Coronary artery (tissue), 2 donors: Measurements from ENCODE around the gene AFMID.
A peak's percentile ranks its signal among the peaks of the same experiment; 100 is the strongest.

Source experiments
- DNase-seq: peaks from one replicate; pipeline ENCODE4 v3.0.0-alpha.2; 2017; ENCODE audit warnings: low spot score
- H3K27ac ChIP-seq, 2 donors: fragments of 200-600 bp; sonication (generic); one replicate each; pipeline ENCODE4 v1.5.1; 2016 to 2019
- H3K4me3 ChIP-seq: fragments of 200-600 bp; sonication (generic); 2 replicates; pipeline ENCODE4 v1.5.1; 2016; ENCODE audit warnings: mild to moderate bottlenecking, moderate library complexity
- TF ChIP-seq, protein P1 (sequence below): fragments of 200-600 bp; sonication (generic); IDR thresholded peaks from one replicate; pipeline ENCODE4 v1.5.1; 2019; ENCODE audit warnings: antibody characterized with exemption

The AFMID gene

GRCh38 chr17:78219396-78220150, 32.4 kb downstream of the AFMID start:
- no peak overlapping the region for H3K4me3 ChIP-seq
- DNase-seq, result no peak
- no peak overlapping the region for H3K27ac ChIP-seq
- TF ChIP-seq, protein P1, sequence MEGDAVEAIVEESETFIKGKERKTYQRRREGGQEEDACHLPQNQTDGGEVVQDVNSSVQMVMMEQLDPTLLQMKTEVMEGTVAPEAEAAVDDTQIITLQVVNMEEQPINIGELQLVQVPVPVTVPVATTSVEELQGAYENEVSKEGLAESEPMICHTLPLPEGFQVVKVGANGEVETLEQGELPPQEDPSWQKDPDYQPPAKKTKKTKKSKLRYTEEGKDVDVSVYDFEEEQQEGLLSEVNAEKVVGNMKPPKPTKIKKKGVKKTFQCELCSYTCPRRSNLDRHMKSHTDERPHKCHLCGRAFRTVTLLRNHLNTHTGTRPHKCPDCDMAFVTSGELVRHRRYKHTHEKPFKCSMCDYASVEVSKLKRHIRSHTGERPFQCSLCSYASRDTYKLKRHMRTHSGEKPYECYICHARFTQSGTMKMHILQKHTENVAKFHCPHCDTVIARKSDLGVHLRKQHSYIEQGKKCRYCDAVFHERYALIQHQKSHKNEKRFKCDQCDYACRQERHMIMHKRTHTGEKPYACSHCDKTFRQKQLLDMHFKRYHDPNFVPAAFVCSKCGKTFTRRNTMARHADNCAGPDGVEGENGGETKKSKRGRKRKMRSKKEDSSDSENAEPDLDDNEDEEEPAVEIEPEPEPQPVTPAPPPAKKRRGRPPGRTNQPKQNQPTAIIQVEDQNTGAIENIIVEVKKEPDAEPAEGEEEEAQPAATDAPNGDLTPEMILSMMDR, result no peak

DNA sequence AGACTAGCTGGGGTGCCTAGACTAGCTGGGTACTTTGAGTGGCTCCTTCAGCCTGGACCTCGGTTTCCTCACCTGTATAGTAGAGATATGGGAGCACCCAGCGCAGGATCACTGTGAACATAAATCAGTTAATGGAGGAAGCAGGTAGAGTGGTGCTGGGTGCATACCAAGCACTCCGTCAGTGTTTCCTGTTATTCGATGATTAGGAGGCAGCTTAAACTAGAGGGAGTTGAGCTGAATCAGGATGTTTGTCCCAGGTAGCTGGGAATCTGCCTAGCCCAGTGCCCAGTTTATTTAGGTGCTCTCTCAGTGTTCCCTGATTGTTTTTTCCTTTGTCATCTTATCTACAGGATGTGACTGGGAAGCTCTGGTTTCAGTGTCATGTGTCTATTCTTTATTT, 35.9 kb downstream of the AFMID start:
- TF ChIP-seq, protein P1, result no peak
- H3K4me3 ChIP-seq, result no peak overlapping the region
- peak overlapping the region in 1 of 2 donors; percentile 17 for H3K27ac ChIP-seq
- DNase-seq, result no peak

- H3K27ac ChIP-seq, result no peak overlapping the region
- TF ChIP-seq, protein P1, result no peak
- no peak for DNase-seq
- no peak overlapping the region for H3K4me3 ChIP-seq
These were observed 36.6 kb downstream of the AFMID start for GRCh38 chr17:78223765-78224164.

GRCh38 chr17:78224231-78225087, 37.3 kb downstream of the AFMID start:
- TF ChIP-seq, protein P1, result no peak
- DNase-seq, result no peak
- no peak overlapping the region for H3K27ac ChIP-seq
- no peak overlapping the region for H3K4me3 ChIP-seq

GRCh38 chr17:78225088-78225865, 38.1 kb downstream of the AFMID start:
- DNase-seq, result no peak
- Histone ChIP-seq H3K27ac (no peak overlapping the region), H3K4me3 (no peak overlapping the region)
- TF ChIP-seq, protein P1, result no peak

DNA sequence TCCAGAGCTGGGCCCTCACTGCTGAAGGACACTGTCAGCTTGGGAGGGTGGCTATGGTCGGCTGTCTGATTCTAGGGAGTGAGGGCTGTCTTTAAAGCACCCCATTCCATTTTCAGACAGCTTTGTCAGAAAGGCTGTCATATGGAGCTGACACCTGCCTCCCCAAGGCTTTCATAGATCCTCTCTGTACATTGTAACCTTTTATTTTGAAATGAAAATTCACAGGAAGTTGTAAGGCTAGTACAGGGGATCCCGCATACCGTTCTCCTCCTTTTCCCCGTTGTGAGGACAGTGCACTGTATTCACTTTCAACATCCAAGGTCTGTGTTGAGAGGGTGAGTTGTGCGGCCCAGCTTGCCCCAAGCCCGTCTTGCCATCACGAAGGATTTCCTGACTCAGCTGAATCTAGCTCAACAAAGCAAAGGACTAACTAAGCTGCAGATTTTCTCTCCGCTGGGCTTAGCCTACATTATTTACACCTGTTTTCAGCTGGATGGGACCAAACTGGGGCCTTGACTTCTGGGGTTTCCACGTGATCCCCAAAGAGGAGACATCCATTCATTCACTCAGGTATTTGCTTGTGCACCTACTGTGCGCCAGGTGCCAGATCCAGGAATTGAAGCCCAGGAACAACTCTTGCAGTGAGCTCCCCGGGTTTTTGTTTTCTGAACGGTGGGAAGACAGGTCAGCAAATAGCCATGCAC, 39.0 kb downstream of the AFMID start:
- no peak for DNase-seq
- no peak overlapping the region for H3K4me3 ChIP-seq
- TF ChIP-seq, protein P1, result no peak
- H3K27ac ChIP-seq, result no peak overlapping the region
